Measurements from ENCODE around the gene EFS. TPM values are rescaled to one million over a fixed set of nuclear protein-coding genes. Genes with fewer than 3 reads are reported as not detected.

EFS gene
- total and polyA plus RNA-seq, 2 donors (not counting 1 experiment from before 2014, with no cell fraction given), result not detected

GRCh38 chr14:23356662-23357061 is 8.3 kb downstream of the EFS start:
- H3K27me3 ChIP-seq (replicated peaks in 1 of 4; ENCODE audit: control extremely low read depth in 1 of 4, control insufficient read depth in 3 of 4, insufficient read depth in 4 of 4, low read length in 3 of 4), result peaks cover 0 to 43% (median 15%) of the 10 kb centered on the region in 4 experiments
- no peak overlapping the region for H3K27ac ChIP-seq (ENCODE audit: low read length in 2 of 2)
- H3K4me3 ChIP-seq (ENCODE audit: control extremely low read depth in 1 of 5, extremely low read depth in 1 of 5, insufficient read depth in 1 of 5, low read depth in 2 of 5, low read length in 4 of 5), result no peak overlapping the region
- peaks cover 8% of the 10 kb centered on the region for H3K4me1 Mint-ChIP-seq
- H3K9me3 Mint-ChIP-seq (ENCODE audit: insufficient read depth), result no peaks in the 10 kb centered on the region
- 97% methylated on average over 4 of the region's 4 CpGs for WGBS (ENCODE audit: insufficient coverage)
- DNase-seq (no peak), ATAC-seq (ENCODE audit: low read depth) (no peak)
- CTCF ChIA-PET, result no interaction called here
- peaks cover 11 to 13% of the 10 kb centered on the region in 2 donors for H3K4me1 ChIP-seq (ENCODE audit: control insufficient read depth in 2 of 2, insufficient read depth in 2 of 2, low read length in 2 of 2)
- TF ChIP-seq EZH2 (IDR thresholded peaks at IDR 0.05; ENCODE audit: borderline replicate concordance, insufficient read depth, low read depth, low read length, poor library complexity, severe bottlenecking) (no peak), CTCF (IDR thresholded peaks at IDR 0.05) (no peak)
- H3K4me3 Mint-ChIP-seq, result no peak overlapping the region
- peaks cover 49% of the 10 kb centered on the region for H3K27me3 Mint-ChIP-seq
- intact Hi-C loops (cut with micrococcal nuclease), result no loop called here
- no peak overlapping the region for H3K4me2 ChIP-seq (replicated peaks; ENCODE audit: low read depth, low read length, poor library complexity, severe bottlenecking)
- no peaks in the 10 kb centered on the region for H3K36me3 ChIP-seq (replicated peaks in 1 of 2; ENCODE audit: control extremely low read depth in 1 of 2, control insufficient read depth in 1 of 2, extremely low read depth in 1 of 2, insufficient read depth in 2 of 2, low read length in 1 of 2)
- H2AFZ ChIP-seq (ENCODE audit: insufficient read depth, low read depth, low read length, poor library complexity, severe bottlenecking), result no peak overlapping the region
- no peaks in the 10 kb centered on the region for H4K20me1 ChIP-seq (ENCODE audit: control insufficient read depth, insufficient read depth, low read length, poor library complexity, severe bottlenecking)
- no peak overlapping the region for H3K9ac ChIP-seq (ENCODE audit: low read length)
- POLR2A ChIA-PET, result no interaction called here
- H3K9me3 ChIP-seq (ENCODE audit: control extremely low read depth in 1 of 3, control insufficient read depth in 2 of 3, insufficient read depth in 1 of 3, low read length in 2 of 3), result peaks cover 0 to 1% (median under 1%) of the 10 kb centered on the region in 3 donors
- H3K79me2 ChIP-seq (ENCODE audit: control insufficient read depth, insufficient read depth, low read length), result no peaks in the 10 kb centered on the region
- H3K27ac Mint-ChIP-seq, result no peak overlapping the region

GRCh38 chr14:23355871-23356435 is 9.0 kb downstream of the EFS start:
- ATAC-seq (ENCODE audit: low read depth) (no peak), DNase-seq (no peak)
- intact Hi-C loops (cut with micrococcal nuclease), result no loop called here
- Histone ChIP-seq H3K27ac (ENCODE audit: low read length in 2 of 2) (no peak overlapping the region), H3K4me2 (replicated peaks; ENCODE audit: low read depth, low read length, poor library complexity, severe bottlenecking) (no peak overlapping the region), H3K9me3 (ENCODE audit: control extremely low read depth in 1 of 3, control insufficient read depth in 2 of 3, insufficient read depth in 1 of 3, low read length in 2 of 3) (peaks cover 0 to 4% (median 3%) of the 10 kb centered on the region in 3 donors), H4K20me1 (ENCODE audit: control insufficient read depth, insufficient read depth, low read length, poor library complexity, severe bottlenecking) (no peaks in the 10 kb centered on the region), H3K27me3 (replicated peaks in 1 of 4; ENCODE audit: control extremely low read depth in 1 of 4, control insufficient read depth in 3 of 4, insufficient read depth in 4 of 4, low read length in 3 of 4) (peaks cover 0 to 50% (median 21%) of the 10 kb centered on the region in 4 experiments), H3K79me2 (ENCODE audit: control insufficient read depth, insufficient read depth, low read length) (no peaks in the 10 kb centered on the region), H3K9ac (ENCODE audit: low read length) (no peak overlapping the region), H3K36me3 (replicated peaks in 1 of 2; ENCODE audit: control extremely low read depth in 1 of 2, control insufficient read depth in 1 of 2, extremely low read depth in 1 of 2, insufficient read depth in 2 of 2, low read length in 1 of 2) (no peaks in the 10 kb centered on the region), H3K4me1 (ENCODE audit: control insufficient read depth in 2 of 2, insufficient read depth in 2 of 2, low read length in 2 of 2) (peaks cover 11 to 15% of the 10 kb centered on the region in 2 donors), H2AFZ (ENCODE audit: insufficient read depth, low read depth, low read length, poor library complexity, severe bottlenecking) (no peak overlapping the region), H3K4me3 (ENCODE audit: control extremely low read depth in 1 of 5, extremely low read depth in 1 of 5, insufficient read depth in 1 of 5, low read depth in 2 of 5, low read length in 4 of 5) (no peak overlapping the region)
- Mint-ChIP-seq H3K27me3 (peaks cover 52% of the 10 kb centered on the region), H3K4me3 (no peak overlapping the region), H3K27ac (no peak overlapping the region), H3K9me3 (ENCODE audit: insufficient read depth) (no peaks in the 10 kb centered on the region), H3K4me1 (peaks cover 14% of the 10 kb centered on the region)
- no peak for TF ChIP-seq CTCF (IDR thresholded peaks at IDR 0.05)
- TF ChIP-seq EZH2 (IDR thresholded peaks at IDR 0.05; ENCODE audit: borderline replicate concordance, insufficient read depth, low read depth, low read length, poor library complexity, severe bottlenecking), result no peak
- ChIA-PET CTCF (interaction anchor here (1.4 kb wide), 1 partner anchor 13 kb away, joined by 4 read pairs; no protein-coding TSS in a partner anchor), POLR2A (no interaction called here)
- 100% methylated on average over 1 of the region's 6 CpGs for WGBS (ENCODE audit: insufficient coverage)

Data from B cell (primary cell).